ENCODE results near the gene ZGPAT. TPM values are rescaled to one million over a fixed set of nuclear protein-coding genes. Genes with fewer than 3 reads are reported as not detected.

Gene ZGPAT
- total RNA-seq, 1 donor from 2014 or later, result 28.0 TPM

DNA sequence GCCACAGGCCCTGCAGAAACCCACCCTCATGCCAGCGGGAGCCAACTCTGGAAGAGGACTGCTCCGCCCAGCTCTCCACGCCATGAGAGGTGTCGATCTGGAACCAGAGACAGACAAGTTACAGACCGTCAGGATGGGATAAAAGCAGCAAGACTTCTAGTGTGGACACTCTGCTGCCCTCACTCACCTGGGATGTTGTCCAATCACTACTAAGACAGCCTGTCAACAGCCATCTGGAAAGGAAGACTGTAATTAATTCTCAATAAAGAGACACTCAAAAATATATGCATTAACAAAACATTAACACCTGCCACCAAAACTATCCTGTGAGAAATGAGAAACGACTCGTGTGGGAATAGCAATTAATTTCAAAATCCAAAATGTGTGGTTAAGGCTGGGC is 60.0 kb downstream of the ZGPAT start:
- no peak overlapping the region for H3K27ac Mint-ChIP-seq (ENCODE audit: unreplicated experiment)
- TF ChIP-seq, protein P1, sequence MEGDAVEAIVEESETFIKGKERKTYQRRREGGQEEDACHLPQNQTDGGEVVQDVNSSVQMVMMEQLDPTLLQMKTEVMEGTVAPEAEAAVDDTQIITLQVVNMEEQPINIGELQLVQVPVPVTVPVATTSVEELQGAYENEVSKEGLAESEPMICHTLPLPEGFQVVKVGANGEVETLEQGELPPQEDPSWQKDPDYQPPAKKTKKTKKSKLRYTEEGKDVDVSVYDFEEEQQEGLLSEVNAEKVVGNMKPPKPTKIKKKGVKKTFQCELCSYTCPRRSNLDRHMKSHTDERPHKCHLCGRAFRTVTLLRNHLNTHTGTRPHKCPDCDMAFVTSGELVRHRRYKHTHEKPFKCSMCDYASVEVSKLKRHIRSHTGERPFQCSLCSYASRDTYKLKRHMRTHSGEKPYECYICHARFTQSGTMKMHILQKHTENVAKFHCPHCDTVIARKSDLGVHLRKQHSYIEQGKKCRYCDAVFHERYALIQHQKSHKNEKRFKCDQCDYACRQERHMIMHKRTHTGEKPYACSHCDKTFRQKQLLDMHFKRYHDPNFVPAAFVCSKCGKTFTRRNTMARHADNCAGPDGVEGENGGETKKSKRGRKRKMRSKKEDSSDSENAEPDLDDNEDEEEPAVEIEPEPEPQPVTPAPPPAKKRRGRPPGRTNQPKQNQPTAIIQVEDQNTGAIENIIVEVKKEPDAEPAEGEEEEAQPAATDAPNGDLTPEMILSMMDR (IDR thresholded peaks at IDR 0.05), result no peak
- H3K27me3 Mint-ChIP-seq (ENCODE audit: unreplicated experiment), result no peaks in the 10 kb centered on the region
- peaks cover 26% of the 10 kb centered on the region for H3K36me3 Mint-ChIP-seq (ENCODE audit: unreplicated experiment)
- H3K9me3 Mint-ChIP-seq (ENCODE audit: unreplicated experiment), result no peaks in the 10 kb centered on the region
- H3K4me3 Mint-ChIP-seq (ENCODE audit: unreplicated experiment), result no peak overlapping the region
- DNase-seq (ENCODE audit: extremely low spot score, unreplicated experiment), result no peak
- peaks cover 4% of the 10 kb centered on the region for H3K4me1 Mint-ChIP-seq (ENCODE audit: unreplicated experiment)

DNA sequence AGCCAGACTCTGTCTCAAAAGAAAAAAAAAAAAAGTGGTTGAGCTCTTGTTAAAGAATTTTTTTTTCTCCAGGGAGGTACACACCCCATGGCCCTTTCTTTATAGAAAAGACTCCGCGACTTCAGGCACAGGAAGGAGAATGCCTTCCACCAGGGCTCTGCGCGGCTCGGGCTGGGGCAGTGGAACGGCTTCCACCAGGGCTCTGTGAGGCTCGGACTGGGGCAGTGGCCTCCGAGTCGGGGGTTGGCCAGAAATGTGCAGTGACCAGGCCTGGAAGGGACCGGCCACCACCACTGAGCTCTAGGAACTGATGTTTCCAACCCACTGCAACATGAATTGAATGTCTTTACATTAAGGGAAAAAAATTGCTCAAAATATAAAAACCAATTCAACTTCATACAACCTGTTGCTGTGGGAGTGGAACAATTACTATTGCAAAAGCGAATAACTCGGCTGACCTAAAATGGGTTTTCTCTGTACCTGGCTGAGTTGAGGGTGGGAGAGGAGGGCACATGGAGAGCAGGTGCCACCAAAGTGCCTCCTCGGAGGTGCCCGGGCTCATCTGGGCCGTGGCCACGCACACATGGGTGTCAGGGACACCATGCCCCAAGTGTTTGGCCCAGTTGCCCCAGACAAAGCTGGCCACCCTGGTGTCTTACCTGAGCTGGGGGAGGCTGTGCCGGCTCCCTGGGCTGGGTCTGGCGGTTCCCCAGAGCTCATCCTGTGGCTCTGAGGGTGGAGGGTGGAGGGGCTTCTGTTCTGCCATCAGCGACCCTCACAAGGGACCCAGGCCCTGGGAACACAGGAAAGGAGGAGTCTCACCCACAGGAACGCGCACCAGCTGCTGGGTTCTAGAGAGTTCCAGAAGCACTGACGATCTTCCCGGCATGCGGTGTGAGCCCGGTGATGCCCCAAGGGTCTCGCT is 61.0 kb downstream of the ZGPAT start:
- Mint-ChIP-seq H3K27ac (ENCODE audit: unreplicated experiment) (no peak overlapping the region), H3K27me3 (ENCODE audit: unreplicated experiment) (no peaks in the 10 kb centered on the region), H3K36me3 (ENCODE audit: unreplicated experiment) (peaks cover 19% of the 10 kb centered on the region), H3K4me3 (ENCODE audit: unreplicated experiment) (no peak overlapping the region), H3K4me1 (ENCODE audit: unreplicated experiment) (peaks cover 8% of the 10 kb centered on the region), H3K9me3 (ENCODE audit: unreplicated experiment) (no peaks in the 10 kb centered on the region)
- TF ChIP-seq, protein P1 (IDR thresholded peaks at IDR 0.05), result no peak
- no peak for DNase-seq (ENCODE audit: extremely low spot score, unreplicated experiment)

DNA sequence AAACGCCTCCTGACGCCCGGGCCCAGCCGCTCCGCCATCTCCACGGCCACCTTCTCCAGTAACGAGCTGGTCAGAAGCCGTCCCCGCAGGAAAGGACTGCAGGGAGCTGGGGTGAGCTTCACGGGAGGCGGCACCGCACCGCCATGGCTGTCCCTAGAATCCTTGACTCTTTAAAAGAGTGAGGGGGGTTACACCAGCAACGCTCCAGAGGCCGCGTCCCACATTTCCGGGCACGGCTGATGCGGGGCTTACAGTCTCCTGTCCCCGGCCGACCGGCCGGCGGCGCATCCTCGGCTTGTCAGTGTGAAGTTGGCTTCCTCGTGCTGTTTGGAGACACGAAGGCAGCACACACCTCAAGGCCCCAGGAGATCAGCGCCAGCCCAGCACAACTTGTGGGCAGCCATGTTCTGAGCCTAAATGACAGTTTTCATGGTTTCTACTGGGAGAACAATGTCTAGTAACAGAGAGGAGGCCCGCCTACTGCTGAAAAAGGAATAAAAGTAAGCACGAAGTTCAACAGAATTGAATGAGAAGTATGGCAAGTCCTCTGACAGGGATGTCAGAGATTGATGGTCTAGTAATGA is 62.1 kb downstream of the ZGPAT start:
- no peak overlapping the region for H3K27ac Mint-ChIP-seq (ENCODE audit: unreplicated experiment)
- no peak for DNase-seq (ENCODE audit: extremely low spot score, unreplicated experiment)
- H3K36me3 Mint-ChIP-seq (ENCODE audit: unreplicated experiment), result peaks cover 19% of the 10 kb centered on the region
- no peak overlapping the region for H3K4me3 Mint-ChIP-seq (ENCODE audit: unreplicated experiment)
- peaks cover 16% of the 10 kb centered on the region for H3K4me1 Mint-ChIP-seq (ENCODE audit: unreplicated experiment)
- no peaks in the 10 kb centered on the region for H3K9me3 Mint-ChIP-seq (ENCODE audit: unreplicated experiment)
- H3K27me3 Mint-ChIP-seq (ENCODE audit: unreplicated experiment), result no peaks in the 10 kb centered on the region
- TF ChIP-seq, protein P1 (IDR thresholded peaks at IDR 0.05), result no peak

DNA sequence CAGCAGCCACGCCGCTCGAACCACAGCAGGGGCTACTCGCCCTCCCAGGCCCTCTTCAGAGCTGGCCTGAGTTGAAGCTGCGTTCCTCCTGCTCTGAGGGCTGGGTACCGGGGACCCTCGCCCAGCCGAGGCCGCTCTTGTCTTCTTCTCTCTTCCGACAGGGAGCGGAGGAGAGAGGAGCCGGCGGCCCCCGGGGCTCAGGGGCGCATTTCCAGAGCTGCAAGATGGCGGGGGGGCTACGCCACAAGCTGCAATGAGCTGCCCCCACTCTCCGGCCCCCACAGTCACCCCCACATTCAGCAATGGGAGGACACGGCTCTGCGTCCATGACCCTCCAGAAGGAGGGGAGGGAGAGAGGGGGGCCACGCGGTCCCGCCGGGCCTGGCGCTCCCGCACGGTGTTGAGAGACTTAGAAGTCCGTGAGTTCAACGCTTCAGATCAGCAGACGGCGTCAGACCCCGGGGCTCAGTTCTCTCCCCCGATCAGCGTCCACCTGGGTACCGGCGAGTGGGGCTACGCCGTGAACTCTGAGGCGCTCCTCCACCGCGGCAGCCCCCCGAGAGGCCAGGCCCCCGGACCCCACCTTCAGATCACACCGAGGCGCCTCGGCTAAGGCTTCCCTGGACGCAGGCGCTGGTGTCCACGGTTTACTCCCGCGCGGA is 63.3 kb downstream of the ZGPAT start:
- TF ChIP-seq, protein P1 (IDR thresholded peaks at IDR 0.05), result no peak
- Mint-ChIP-seq H3K27ac (ENCODE audit: unreplicated experiment) (no peak overlapping the region), H3K36me3 (ENCODE audit: unreplicated experiment) (peaks cover 18% of the 10 kb centered on the region), H3K4me1 (ENCODE audit: unreplicated experiment) (peaks cover 21% of the 10 kb centered on the region), H3K4me3 (ENCODE audit: unreplicated experiment) (no peak overlapping the region), H3K27me3 (ENCODE audit: unreplicated experiment) (no peaks in the 10 kb centered on the region), H3K9me3 (ENCODE audit: unreplicated experiment) (no peaks in the 10 kb centered on the region)
- no peak for DNase-seq (ENCODE audit: extremely low spot score, unreplicated experiment)

Data from osteocyte (in vitro differentiated cells).